Keratinocyte (primary cell): ENCODE results near the gene PAM16. TPM values are rescaled to one million over a fixed set of nuclear protein-coding genes. Genes with fewer than 3 reads are reported as not detected.

Experiments used
- DNase-seq: peaks from one replicate; pipeline ENCODE4 v3.0.0-alpha.2; 2011; ENCODE audit warnings: low read depth, missing footprints, low spot score
- FAIRE-seq: peaks from 2 replicates; lab custom pipeline; 2011; peaks lifted over from hg19 to GRCh38; lab: Jason Lieb, UNC
- H2AFZ ChIP-seq: 2 replicates; pipeline ENCODE4 v1.6.0; 2012; ENCODE audit warnings: low read length, control low read depth, inconsistent platforms; ENCODE audit not compliant: control insufficient read depth
- H3K27ac ChIP-seq: 2 replicates; pipeline ENCODE4 v1.5.1; 2011; ENCODE audit warnings: low read length; ENCODE audit not compliant: control insufficient read depth, insufficient read depth
- H3K27me3 ChIP-seq: 3 replicates; pipeline ENCODE4 v1.6.0; 2011; ENCODE audit warnings: low read length; ENCODE audit not compliant: control insufficient read depth, insufficient read depth; ENCODE audit errors: extremely low read depth
- H3K36me3 ChIP-seq, 2 experiments: 2 replicates in 1 of 2; 3 replicates in 1 of 2; pipeline ENCODE4 v1.5.1; 2011; ENCODE audit warnings: low read length in 2 of 2, mild to moderate bottlenecking in 1 of 2; ENCODE audit not compliant: control insufficient read depth in 2 of 2, insufficient read depth in 2 of 2; ENCODE audit errors: extremely low read depth in 1 of 2
- H3K4me1 ChIP-seq: 3 replicates; pipeline ENCODE4 v1.5.1; 2011; ENCODE audit warnings: low read length; ENCODE audit not compliant: control insufficient read depth, insufficient read depth; ENCODE audit errors: extremely low read depth
- H3K4me2 ChIP-seq: 3 replicates; pipeline ENCODE4 v1.6.0; 2011; ENCODE audit warnings: low read depth, low read length; ENCODE audit not compliant: control insufficient read depth, insufficient read depth; ENCODE audit errors: extremely low read depth
- H3K4me3 ChIP-seq, 3 experiments: fragments of 200-600 bp in 1 of 3; sonication (generic) in 1 of 3; 2 replicates in 2 of 3; 3 replicates in 1 of 3; pipeline ENCODE4 v1.5.1; 2011 to 2016; ENCODE audit warnings: low read length in 3 of 3, mild to moderate bottlenecking in 3 of 3, control low read depth in 2 of 3, inconsistent platforms in 1 of 3, low read depth in 1 of 3, mixed read lengths in 1 of 3, mixed run types in 1 of 3, moderate library complexity in 1 of 3; ENCODE audit not compliant: control insufficient read depth in 2 of 3, insufficient read depth in 2 of 3; ENCODE audit errors: extremely low read depth in 1 of 3
- H3K79me2 ChIP-seq: 2 replicates; pipeline ENCODE4 v1.6.0; 2012; ENCODE audit warnings: low read length; ENCODE audit not compliant: control insufficient read depth, insufficient read depth
- H3K9ac ChIP-seq: 3 replicates; pipeline ENCODE4 v1.6.0; 2011; ENCODE audit warnings: low read length; ENCODE audit not compliant: control insufficient read depth, insufficient read depth; ENCODE audit errors: extremely low read depth
- H3K9me1 ChIP-seq: 3 replicates; pipeline ENCODE4 v1.6.0; 2011; ENCODE audit warnings: low read length; ENCODE audit not compliant: control insufficient read depth, insufficient read depth; ENCODE audit errors: extremely low read depth
- H3K9me3 ChIP-seq: 2 replicates; pipeline ENCODE4 v1.5.1; 2012; ENCODE audit warnings: low read depth, low read length; ENCODE audit not compliant: control insufficient read depth
- H4K20me1 ChIP-seq: 3 replicates; pipeline ENCODE4 v1.6.0; 2011; ENCODE audit warnings: low read length; ENCODE audit not compliant: control insufficient read depth, insufficient read depth; ENCODE audit errors: extremely low read depth
- EZH2 ChIP-seq: IDR thresholded peaks from one replicate; pipeline ENCODE4 v1.6.1; 2012; ENCODE audit warnings: inconsistent platforms, mild to moderate bottlenecking, low read length, moderate library complexity
- dilution Hi-C: fragments of 300-500 bp; cut with MboI; formaldehyde crosslinking; loops from one replicate; pipeline ENCODE4 v1.7.0; 2020; ENCODE audit warnings: low sequenced_read_pairs; ENCODE audit not compliant: extremely low pct_ligation_motif_present
- polyA plus RNA-seq, 5 experiments: library from polyadenylated mRNA; depleted of rRNA in 3 of 5; stranded (reverse) in 3 of 5; stranded (forward) in 1 of 5; unstranded in 1 of 5; fragments of >200 nt; gene quantifications; 1 replicate in 1 of 5; 2 replicates in 3 of 5; 3 replicates in 1 of 5; pipeline versions ENCODE4 v1.2.1 to v1.2.3, GENCODE V29; 2011 to 2012; ENCODE audit warnings: missing spikeins in 2 of 5, low read depth in 1 of 5, low replicate concordance in 1 of 5
- TF ChIP-seq, protein P1 (sequence below), 3 experiments: IDR thresholded peaks in 1 of 3; conservative IDR thresholded peaks in 1 of 3; optimal IDR thresholded peaks in 1 of 3; 2 replicates in 2 of 3; 3 replicates in 1 of 3; pipeline versions ENCODE3 to v1.5.1; 2011; ENCODE audit warnings: low read length in 3 of 3, mild to moderate bottlenecking in 3 of 3, moderate library complexity in 2 of 3, control low read depth in 1 of 3, inconsistent platforms in 1 of 3; ENCODE audit not compliant: insufficient read depth in 2 of 3; ENCODE audit errors: extremely low read depth in 1 of 3

Gene PAM16
- polyA plus RNA-seq, 1 donor (not counting 4 experiments of a cell fraction or from before 2014, with no cell fraction given): 32.7 TPM

DNA sequence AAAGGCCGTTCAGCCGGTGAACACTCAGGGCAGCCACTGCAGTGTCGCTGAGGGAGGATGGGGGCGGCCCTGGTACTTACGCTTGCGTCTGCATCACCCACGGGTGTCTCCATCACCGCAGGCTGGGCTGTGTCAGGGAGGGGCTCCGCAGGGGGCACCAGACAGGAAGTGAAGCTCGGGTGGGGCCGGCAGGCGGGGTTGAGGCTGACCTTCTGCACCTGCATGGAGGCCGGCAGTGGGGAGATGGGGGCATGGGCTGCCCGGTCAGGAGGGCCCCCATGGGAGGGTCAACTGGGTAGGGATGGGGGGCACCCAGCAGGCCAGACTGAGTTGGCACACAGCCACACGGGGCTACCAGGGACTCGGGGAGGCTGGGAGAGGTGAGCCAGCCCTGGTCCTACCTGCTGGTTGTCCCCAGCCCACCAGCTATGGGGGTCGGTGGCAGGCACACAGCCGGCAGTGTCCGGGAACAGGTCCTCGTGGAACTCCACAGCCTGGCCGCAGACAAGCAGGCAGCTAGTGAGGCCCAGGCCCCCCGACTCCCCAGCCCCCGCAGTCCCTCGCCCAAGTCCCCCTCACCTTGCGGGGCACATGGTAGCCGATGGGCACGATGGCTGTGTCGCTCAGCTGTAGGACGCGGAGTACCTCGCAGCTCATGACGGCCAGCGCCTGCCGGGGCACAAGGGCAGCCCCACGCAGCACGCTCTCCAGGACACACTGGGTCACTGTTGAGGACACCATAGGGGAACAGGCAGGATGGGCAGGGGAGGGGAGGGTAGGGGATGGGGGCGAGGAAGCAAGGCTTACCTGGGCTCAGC, 13.3 kb upstream of the PAM16 start:
- Histone ChIP-seq H3K36me3 (peaks cover 5 to 11% of the 10 kb centered on the region in 2 experiments), H3K27me3 (no peaks in the 10 kb centered on the region), H3K9me1 (no peaks in the 10 kb centered on the region), H3K9me3 (no peaks in the 10 kb centered on the region), H3K9ac (no peak overlapping the region), H3K4me3 (no peak overlapping the region), H3K4me1 (peaks cover 7% of the 10 kb centered on the region), H3K79me2 (no peaks in the 10 kb centered on the region), H3K4me2 (no peak overlapping the region), H4K20me1 (no peaks in the 10 kb centered on the region), H2AFZ (no peak overlapping the region), H3K27ac (no peak overlapping the region)
- FAIRE-seq (no peak), DNase-seq (no peak)
- dilution Hi-C loops: no loop called here
- no peak for TF ChIP-seq EZH2
- TF ChIP-seq, protein P1, sequence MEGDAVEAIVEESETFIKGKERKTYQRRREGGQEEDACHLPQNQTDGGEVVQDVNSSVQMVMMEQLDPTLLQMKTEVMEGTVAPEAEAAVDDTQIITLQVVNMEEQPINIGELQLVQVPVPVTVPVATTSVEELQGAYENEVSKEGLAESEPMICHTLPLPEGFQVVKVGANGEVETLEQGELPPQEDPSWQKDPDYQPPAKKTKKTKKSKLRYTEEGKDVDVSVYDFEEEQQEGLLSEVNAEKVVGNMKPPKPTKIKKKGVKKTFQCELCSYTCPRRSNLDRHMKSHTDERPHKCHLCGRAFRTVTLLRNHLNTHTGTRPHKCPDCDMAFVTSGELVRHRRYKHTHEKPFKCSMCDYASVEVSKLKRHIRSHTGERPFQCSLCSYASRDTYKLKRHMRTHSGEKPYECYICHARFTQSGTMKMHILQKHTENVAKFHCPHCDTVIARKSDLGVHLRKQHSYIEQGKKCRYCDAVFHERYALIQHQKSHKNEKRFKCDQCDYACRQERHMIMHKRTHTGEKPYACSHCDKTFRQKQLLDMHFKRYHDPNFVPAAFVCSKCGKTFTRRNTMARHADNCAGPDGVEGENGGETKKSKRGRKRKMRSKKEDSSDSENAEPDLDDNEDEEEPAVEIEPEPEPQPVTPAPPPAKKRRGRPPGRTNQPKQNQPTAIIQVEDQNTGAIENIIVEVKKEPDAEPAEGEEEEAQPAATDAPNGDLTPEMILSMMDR (optimal IDR thresholded peaks at IDR 0.05 in 1 of 3, IDR thresholded peaks at IDR 0.05 in 1 of 3, conservative IDR thresholded peaks at IDR 0.05 in 1 of 3; ENCODE audit: extremely low read depth in 1 of 3, insufficient read depth in 2 of 3, low read length in 3 of 3): no peak

DNA sequence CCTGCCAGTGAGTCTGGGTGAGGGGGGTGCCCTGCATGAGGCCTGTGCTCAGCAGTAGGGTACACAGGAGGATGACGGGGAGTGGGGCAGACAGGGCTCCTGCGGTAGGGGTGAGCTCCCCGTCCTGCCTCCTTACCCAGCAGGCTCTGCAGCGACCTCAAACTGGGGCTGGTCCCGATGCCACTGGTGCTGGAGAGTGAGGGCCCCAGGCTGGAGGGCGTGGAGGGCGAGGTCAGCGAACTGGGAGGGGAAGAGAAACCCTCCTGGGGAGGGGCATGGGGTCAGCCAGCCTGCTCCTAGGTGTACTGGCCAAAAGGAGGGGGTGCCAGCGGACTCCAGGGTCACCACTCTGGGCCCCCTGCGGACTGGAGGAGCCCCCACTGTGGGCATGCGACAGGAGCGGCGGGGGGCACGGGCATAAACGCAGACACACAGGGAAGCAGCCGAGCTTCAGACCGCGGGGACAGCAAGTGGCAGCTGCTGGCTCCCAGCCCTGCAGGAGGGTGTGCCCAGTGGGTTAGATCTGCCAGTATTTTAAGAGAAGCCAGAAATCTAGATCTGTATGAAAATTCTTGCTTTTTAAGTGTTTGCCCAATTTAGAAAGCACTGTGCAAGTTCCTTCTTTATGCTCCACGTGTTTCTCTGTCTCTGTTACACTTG, 11.5 kb upstream of the PAM16 start:
- FAIRE-seq (no peak), DNase-seq (no peak)
- dilution Hi-C loops: no loop called here
- no peaks in the 10 kb centered on the region for H3K27me3 ChIP-seq
- no peak for TF ChIP-seq EZH2
- TF ChIP-seq, protein P1 (optimal IDR thresholded peaks at IDR 0.05 in 1 of 3, IDR thresholded peaks at IDR 0.05 in 1 of 3, conservative IDR thresholded peaks at IDR 0.05 in 1 of 3; ENCODE audit: extremely low read depth in 1 of 3, insufficient read depth in 2 of 3, low read length in 3 of 3): no peak
- H3K4me3 ChIP-seq: no peak overlapping the region
- H3K4me2 ChIP-seq: no peak overlapping the region
- no peaks in the 10 kb centered on the region for H4K20me1 ChIP-seq
- H3K9me3 ChIP-seq: no peaks in the 10 kb centered on the region
- no peaks in the 10 kb centered on the region for H3K9me1 ChIP-seq
- no peaks in the 10 kb centered on the region for H3K4me1 ChIP-seq
- H3K36me3 ChIP-seq: peaks cover 5 to 18% of the 10 kb centered on the region in 2 experiments
- H3K9ac ChIP-seq: no peak overlapping the region
- H3K27ac ChIP-seq: no peak overlapping the region
- H2AFZ ChIP-seq: no peak overlapping the region
- no peaks in the 10 kb centered on the region for H3K79me2 ChIP-seq
